Type B pancreatic cell (in vitro differentiated cells): ENCODE measurements around the gene BBS4. TPM values are rescaled to one million over a fixed set of nuclear protein-coding genes. Genes with fewer than 3 reads are reported as not detected.
"Not testable (repeated sequence)": the region's sequence is repeated elsewhere in the genome, so short reads cannot be mapped to it uniquely, and the experiment has no call there.

ENCODE experiments used
- DNase-seq: peaks from one replicate; pipeline ENCODE4 v3.0.0; 2021; ENCODE audit warnings: mixed read lengths; ENCODE audit not compliant: unreplicated experiment; ENCODE audit errors: extremely low spot score
- H3K27ac Mint-ChIP-seq: 2 replicates; pipeline ENCODE4 v1.8.0; 2021; ENCODE audit warnings: mild to moderate bottlenecking, mixed read lengths
- H3K27me3 Mint-ChIP-seq: 2 replicates; pipeline ENCODE4 v1.8.0; 2021; ENCODE audit warnings: mixed read lengths
- H3K36me3 Mint-ChIP-seq: 2 replicates; pipeline ENCODE4 v1.8.0; 2021; ENCODE audit warnings: mixed read lengths
- H3K4me1 Mint-ChIP-seq: one replicate; pipeline ENCODE4 v1.8.0; 2021; ENCODE audit warnings: mixed read lengths; ENCODE audit not compliant: unreplicated experiment
- H3K4me3 Mint-ChIP-seq: 2 replicates; pipeline ENCODE4 v1.8.0; 2021; ENCODE audit warnings: mild to moderate bottlenecking, mixed read lengths
- H3K9me3 Mint-ChIP-seq: 2 replicates; pipeline ENCODE4 v1.8.0; 2021; ENCODE audit warnings: mixed read lengths
- long read RNA-seq: library from polyadenylated mRNA; unstranded; transcript quantifications from one replicate; pipeline ENCODE4 v2.0.0, GENCODE V29; 2020
- total RNA-seq: library from RNA; stranded (reverse); gene quantifications from 2 replicates; pipeline ENCODE4 v1.2.1, GENCODE V29; 2021; ENCODE audit warnings: low replicate concordance
- TF ChIP-seq, protein P1 (sequence below): fragments of 200-600 bp; sonication (generic); conservative IDR thresholded peaks from 2 replicates; pipeline ENCODE4 v1.5.0; 2021; ENCODE audit warnings: antibody characterized with exemption, mild to moderate bottlenecking

BBS4 gene, protein sequence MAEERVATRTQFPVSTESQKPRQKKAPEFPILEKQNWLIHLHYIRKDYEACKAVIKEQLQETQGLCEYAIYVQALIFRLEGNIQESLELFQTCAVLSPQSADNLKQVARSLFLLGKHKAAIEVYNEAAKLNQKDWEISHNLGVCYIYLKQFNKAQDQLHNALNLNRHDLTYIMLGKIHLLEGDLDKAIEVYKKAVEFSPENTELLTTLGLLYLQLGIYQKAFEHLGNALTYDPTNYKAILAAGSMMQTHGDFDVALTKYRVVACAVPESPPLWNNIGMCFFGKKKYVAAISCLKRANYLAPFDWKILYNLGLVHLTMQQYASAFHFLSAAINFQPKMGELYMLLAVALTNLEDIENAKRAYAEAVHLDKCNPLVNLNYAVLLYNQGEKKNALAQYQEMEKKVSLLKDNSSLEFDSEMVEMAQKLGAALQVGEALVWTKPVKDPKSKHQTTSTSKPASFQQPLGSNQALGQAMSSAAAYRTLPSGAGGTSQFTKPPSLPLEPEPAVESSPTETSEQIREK
- 17.1 and 27.6 TPM in 2 replicates for total RNA-seq
- long read RNA-seq, transcript BBS4-201 (16 exons, 2,490 nt), result major isoform, 50 of 83 reads
- long read RNA-seq, partial matches to known transcripts, result 1 of 83 reads
- long read RNA-seq, other reads (novel, unspliced or antisense), result 29 of 83 reads

DNA sequence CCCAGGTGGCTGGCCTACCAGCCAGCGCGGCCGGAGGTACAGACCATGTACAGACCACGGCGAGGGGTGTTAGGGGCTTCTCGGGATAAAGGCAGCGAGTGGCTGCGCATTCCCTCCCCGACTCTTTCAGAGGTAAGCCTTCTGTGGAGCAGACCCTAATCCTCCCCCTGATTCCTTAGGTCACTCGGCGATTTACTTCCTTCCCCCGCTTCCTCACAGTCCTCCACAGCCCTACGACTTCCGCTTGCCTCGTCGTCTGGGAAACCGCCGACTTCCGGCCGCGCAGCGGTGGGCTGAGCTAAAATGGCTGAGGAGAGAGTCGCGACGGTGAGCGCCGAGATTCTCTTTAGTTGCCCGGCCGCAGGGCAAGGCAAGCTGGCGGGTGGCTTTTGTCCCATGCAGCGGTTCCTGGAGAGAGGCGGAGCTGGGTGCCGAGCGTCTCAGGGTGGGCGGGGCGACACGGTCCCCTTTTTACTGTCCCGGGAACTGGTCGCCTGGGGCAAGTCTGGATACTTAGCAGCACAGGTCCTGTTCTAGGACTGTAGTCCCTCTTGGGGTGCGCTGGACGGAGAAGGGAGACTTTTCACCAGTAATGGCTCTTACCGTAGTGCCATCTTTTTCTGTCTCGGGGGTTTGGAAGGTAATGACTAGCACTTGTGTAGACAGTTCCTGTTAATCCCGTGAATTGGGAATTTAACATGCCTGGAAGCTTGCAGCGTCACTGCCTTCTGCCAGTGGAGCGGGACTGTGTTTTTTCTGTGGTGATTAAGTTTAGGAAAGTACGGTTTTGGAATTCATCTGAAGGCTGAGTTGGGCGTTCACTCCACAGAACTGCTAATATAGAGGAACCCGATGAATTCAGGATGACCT is at the start of gene BBS4, which contains the start of gene HIGD2B:
Gene BBS4, plus strand, starts transcription at position 283 of the 870 bp plus-strand sequence. Its CDS starts 21 bp downstream, at position 304.
Gene HIGD2B, minus strand, starts transcription at position 258 of the 870 bp plus-strand sequence. CDS start 9,808 bp downstream, outside the sequence.
- H3K27ac Mint-ChIP-seq, result peak within 1 kb of the TSS; percentile 96
- H3K4me1 Mint-ChIP-seq, result peaks cover 7% of the 10 kb centered on the region
- H3K4me3 Mint-ChIP-seq, result peak within 1 kb of the TSS; percentile 99
- DNase-seq, result peak; percentile 90
- no peaks in the 10 kb centered on the region for H3K9me3 Mint-ChIP-seq
- H3K36me3 Mint-ChIP-seq, result no peaks in the 10 kb centered on the region
- H3K27me3 Mint-ChIP-seq, result peaks cover 2% of the 10 kb centered on the region
- TF ChIP-seq, protein P1, sequence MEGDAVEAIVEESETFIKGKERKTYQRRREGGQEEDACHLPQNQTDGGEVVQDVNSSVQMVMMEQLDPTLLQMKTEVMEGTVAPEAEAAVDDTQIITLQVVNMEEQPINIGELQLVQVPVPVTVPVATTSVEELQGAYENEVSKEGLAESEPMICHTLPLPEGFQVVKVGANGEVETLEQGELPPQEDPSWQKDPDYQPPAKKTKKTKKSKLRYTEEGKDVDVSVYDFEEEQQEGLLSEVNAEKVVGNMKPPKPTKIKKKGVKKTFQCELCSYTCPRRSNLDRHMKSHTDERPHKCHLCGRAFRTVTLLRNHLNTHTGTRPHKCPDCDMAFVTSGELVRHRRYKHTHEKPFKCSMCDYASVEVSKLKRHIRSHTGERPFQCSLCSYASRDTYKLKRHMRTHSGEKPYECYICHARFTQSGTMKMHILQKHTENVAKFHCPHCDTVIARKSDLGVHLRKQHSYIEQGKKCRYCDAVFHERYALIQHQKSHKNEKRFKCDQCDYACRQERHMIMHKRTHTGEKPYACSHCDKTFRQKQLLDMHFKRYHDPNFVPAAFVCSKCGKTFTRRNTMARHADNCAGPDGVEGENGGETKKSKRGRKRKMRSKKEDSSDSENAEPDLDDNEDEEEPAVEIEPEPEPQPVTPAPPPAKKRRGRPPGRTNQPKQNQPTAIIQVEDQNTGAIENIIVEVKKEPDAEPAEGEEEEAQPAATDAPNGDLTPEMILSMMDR, result no peak

DNA sequence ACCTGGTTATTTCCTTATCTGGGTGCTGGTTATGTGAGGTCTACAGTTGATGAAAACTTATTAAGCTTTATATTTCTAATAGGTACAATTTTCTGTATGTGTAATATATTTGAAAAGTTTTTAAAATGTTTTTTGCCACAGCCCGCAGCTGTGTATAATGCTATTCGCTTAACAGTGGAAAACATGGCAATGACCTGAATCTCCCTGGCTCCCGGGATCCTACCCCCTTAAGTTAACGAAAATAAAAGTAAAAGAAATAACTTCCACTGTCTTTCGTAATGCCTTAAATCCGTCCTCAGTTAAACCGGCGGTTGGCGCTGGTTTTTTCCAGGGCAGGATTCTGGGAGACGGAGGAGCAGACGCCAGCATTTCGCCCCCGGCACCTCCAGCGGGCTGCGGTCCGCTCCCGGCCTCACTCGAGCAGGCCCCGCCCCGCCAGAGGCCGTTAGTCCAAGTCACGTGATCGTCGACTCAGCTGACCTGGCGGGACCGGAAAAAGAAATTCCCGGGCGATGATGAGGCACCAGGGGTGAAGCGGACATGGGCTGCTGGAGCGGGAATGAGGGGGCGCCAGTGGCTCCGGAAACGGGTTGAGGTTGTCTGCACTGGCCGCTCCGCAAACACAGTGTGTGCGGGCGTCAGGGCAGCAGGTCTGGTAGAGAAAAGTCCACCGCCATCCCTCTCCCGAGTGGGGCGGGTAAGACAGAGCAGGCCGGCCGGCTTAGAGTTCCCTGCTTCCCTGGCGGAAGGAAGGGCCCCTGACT is 49.3 kb upstream of the BBS4 start:
- not testable (repeated sequence) for H3K27me3 Mint-ChIP-seq, H3K36me3 Mint-ChIP-seq, H3K9me3 Mint-ChIP-seq, H3K4me1 Mint-ChIP-seq, H3K27ac Mint-ChIP-seq
- peak; percentile 85 for DNase-seq
- H3K4me3 Mint-ChIP-seq, result peak overlapping the region; percentile 57

DNA sequence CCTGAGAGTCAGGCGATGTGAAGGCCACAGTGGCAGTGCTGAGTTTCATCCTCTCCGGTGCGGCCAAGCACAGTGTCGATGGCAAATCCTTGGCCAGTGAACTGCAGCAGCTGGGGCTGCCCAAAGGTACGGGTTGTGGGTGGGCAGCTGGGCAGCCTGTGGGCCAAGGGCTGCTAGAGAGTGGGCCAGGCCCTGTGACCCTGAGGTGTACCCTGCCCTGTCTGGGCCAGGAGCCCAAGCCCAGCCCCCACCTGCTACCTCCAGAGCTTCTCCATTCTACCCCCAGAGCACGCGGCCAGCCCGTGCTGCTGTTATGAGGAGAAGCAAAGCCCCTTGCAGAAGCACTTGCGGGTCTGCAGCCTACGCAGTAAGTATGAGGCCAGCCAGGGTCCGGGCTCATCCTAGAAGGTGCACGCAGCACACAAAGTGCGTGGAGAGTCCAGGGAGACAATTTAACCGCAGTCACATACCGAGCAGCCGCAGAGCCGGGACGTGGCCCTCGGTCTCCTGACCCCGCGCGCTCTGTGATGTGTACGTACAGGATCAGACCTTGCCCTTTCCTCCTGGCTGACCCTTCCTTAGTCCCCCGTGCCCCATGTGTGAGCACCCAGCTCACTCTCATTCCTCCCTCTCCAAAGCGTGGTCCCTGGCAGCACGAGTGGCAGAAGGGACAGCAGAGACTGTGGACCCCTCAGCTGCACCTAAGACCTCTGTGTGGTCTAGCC is 46.1 kb upstream of the BBS4 start:
- not testable (repeated sequence) for H3K27me3 Mint-ChIP-seq, H3K4me3 Mint-ChIP-seq, H3K36me3 Mint-ChIP-seq, H3K27ac Mint-ChIP-seq, H3K9me3 Mint-ChIP-seq, H3K4me1 Mint-ChIP-seq, DNase-seq

DNA sequence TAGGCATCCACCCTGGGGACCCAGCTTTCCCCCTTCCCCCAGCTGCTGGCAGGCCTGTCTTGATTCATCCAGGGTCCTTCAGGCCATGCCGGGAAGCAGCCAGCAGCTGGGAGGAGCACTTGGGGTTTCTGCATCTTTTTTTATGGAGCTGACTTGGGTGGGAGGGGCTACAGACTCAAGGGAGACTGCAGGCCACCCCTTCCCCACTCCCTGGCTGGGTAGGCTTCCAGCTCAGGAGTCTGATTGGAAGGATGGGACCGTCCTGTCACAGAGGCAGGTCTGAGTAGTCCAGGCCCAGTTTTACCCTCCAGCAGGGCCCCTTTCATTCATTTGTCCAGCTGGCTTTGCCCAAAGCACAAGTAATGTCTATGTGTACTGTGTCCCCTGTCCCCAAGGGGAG is 43.7 kb upstream of the BBS4 start:
- H3K27ac Mint-ChIP-seq, H3K4me1 Mint-ChIP-seq, H3K27me3 Mint-ChIP-seq, DNase-seq, H3K36me3 Mint-ChIP-seq, H3K9me3 Mint-ChIP-seq, H3K4me3 Mint-ChIP-seq: not testable (repeated sequence)

DNA sequence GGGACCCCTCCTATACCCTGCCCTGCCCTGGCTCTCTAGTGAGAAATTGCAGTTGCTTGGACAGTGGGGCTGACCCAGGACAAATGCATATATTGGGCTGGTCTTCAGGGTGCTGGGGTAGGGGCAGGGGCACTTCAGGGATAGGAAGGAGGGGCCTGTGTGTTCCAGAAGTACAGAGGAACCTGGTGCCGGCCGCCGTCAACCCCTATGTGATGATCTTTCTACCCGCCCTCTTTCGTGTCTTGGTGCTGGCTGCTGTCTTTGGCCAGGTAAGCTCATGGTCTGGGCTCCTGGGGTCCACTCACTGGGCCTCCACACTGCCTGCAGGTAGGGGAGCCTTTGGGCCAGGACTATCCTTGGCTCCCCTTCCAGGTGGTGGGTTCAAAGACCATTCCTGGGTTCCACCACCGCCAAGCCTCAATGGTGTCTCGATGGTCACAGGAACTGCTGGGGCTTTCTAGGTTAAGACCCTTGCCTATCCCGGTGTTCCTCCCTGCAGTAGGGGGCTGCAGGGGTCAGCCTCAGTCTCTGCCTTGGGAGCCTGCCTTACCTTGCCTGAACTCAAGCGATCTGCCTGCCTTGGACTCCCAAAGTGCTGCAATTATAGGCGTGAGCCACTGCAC is 37.3 kb upstream of the BBS4 start:
- not testable (repeated sequence) for H3K4me1 Mint-ChIP-seq, H3K27ac Mint-ChIP-seq, H3K36me3 Mint-ChIP-seq, H3K4me3 Mint-ChIP-seq, H3K27me3 Mint-ChIP-seq, DNase-seq, H3K9me3 Mint-ChIP-seq

DNA sequence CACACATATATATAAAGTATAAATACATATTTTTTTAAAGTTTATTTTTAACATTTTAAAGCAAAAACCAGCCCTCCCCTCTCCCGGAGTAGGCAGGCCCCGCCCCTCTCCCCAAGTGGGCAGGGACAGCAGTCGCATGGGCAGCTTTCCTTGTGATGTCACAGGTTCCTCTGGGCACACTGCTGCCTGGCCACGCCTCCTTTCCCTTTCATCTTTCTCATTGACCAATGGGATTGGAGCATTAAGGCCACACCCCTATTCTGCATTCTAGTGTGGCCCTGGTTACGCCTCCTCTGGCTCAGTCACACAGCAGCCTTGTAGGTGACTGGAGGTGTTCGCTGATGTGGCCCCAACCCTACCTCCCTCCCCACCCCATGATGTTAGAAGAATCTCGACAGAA is 31.6 kb upstream of the BBS4 start, which contains the start of gene GOLGA6B:
Gene GOLGA6B, plus strand, starts transcription at position 301 of the 400 bp plus-strand sequence. Its CDS starts 41 bp downstream, at position 342.
- H3K36me3 Mint-ChIP-seq, DNase-seq, H3K4me1 Mint-ChIP-seq, H3K27ac Mint-ChIP-seq, H3K9me3 Mint-ChIP-seq, H3K27me3 Mint-ChIP-seq, H3K4me3 Mint-ChIP-seq: not testable (repeated sequence)

DNA sequence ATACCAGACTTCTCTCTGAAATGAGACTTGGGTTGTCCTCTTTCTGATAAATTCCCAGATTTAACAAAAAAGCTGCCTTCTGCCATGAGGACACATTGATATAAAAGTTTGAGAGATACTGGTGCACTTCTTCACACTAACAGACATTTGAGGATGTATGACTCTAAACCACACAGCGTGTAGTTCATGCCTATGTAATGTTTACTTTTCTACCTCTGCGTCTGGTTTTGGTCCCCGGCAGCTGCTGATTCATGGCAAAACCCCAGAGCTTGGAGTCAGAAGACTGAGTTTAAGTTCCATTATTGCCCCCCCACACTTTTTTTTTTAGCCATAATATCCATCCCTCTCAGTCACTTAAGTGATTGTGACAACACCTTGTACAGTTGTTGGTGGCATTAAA is 30.0 kb upstream of the BBS4 start:
- not testable (repeated sequence) for H3K4me1 Mint-ChIP-seq, H3K27me3 Mint-ChIP-seq, H3K36me3 Mint-ChIP-seq, H3K27ac Mint-ChIP-seq, H3K9me3 Mint-ChIP-seq, H3K4me3 Mint-ChIP-seq, DNase-seq

DNA sequence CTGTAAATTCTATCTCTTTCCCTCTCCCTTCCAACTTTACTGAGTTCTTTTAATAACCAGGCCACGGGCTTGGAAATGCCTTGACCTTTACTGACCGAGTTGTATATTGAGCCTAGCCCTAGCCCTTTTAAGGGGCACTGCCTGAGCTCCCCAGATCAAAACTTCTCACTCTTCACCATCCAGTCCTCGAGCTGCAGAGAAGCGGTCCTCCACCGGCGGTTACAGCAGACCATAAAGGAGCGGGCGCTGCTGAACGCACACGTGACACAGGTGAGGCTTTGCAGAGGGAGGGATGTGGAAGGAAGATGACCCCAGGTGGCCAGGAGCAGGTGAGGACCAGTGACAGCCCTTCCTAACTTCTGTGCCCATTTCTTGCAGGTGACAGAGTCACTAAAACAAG is 24.9 kb upstream of the BBS4 start:
- H3K4me1 Mint-ChIP-seq, H3K36me3 Mint-ChIP-seq, H3K27me3 Mint-ChIP-seq, H3K27ac Mint-ChIP-seq, H3K4me3 Mint-ChIP-seq, DNase-seq, H3K9me3 Mint-ChIP-seq: not testable (repeated sequence)

DNA sequence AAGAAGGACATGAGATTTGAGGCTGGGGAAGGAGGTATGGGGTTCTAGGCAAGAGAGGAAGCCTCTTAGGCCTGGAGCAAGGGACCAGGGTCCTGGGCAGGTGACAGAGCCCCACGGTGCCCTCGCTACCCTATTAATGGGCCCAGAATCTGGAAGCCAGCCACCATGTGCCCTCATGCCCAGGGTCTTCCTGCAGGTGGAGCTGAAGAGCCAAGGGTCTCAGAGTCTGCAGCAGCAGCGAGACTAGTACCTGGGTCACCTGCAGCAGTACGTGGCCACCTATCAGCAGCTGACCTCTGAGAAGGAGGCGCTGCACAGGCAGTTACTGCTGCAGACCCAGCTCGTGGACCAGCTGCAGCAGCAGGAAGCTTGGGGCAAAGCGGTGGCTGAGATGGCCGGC is 22.1 kb upstream of the BBS4 start:
- H3K9me3 Mint-ChIP-seq, H3K4me1 Mint-ChIP-seq, H3K4me3 Mint-ChIP-seq, H3K27me3 Mint-ChIP-seq, DNase-seq, H3K36me3 Mint-ChIP-seq, H3K27ac Mint-ChIP-seq: not testable (repeated sequence)

DNA sequence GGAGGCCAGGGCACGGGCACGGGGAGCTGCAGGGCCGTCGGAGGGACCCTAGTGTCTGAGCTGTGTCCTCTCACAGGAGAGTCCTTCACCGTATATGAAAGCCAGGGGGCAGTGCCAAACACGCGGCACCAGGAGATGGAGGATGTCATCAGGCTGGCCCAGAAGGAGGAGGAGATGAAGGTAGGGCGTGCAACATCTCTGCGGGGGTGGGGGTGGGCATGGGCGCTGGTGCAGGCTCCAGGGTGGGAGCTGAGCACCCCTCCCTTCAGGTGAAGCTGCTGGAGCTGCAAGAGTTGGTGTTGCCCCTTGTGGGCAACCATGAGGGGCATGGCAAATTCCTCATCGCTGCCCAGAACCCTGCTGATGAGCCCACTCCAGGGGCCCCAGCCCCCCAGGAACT is 20.3 kb upstream of the BBS4 start:
- not testable (repeated sequence) for H3K4me3 Mint-ChIP-seq, H3K27me3 Mint-ChIP-seq, DNase-seq, H3K27ac Mint-ChIP-seq, H3K36me3 Mint-ChIP-seq, H3K4me1 Mint-ChIP-seq, H3K9me3 Mint-ChIP-seq

DNA sequence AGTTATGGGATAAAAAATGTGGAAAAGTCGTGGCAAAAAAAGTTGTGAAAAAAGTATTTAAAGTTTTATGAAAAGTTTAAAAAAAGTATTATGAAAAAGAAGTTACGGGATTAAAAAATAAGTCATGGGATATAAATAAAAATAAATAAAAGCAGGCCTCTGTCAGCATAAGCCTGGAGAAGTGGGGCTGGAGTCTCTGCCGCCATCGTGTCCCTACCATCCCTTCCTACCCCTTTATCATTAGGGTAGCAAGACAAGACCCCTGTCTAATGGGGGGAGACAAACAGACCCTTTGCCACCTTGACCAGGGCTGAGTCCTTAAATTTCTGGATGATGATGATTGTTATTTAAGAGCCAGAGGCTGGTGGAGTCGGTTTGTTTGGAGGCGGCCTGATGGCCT is 16.2 kb upstream of the BBS4 start:
- DNase-seq, H3K36me3 Mint-ChIP-seq, H3K4me3 Mint-ChIP-seq, H3K4me1 Mint-ChIP-seq, H3K27ac Mint-ChIP-seq, H3K9me3 Mint-ChIP-seq: not testable (repeated sequence)
- H3K27me3 Mint-ChIP-seq, result peaks cover 16% of the 10 kb centered on the region
